ENCODE results near the gene FARS2. TPM values are rescaled to one million over a fixed set of nuclear protein-coding genes. Genes with fewer than 3 reads are reported as not detected.

Gene FARS2
- total and polyA plus RNA-seq, 2 donors (not counting 1 experiment from before 2014, with no cell fraction given) = 11.0 to 18.5 TPM

- H3K4me3 ChIP-seq (replicated peaks in 1 of 4; ENCODE audit: control extremely low read depth in 1 of 4, insufficient read depth in 1 of 4, low read depth in 3 of 4, low read length in 4 of 4) = no peak overlapping the region
- no peaks in the 10 kb centered on the region for H4K20me1 ChIP-seq (ENCODE audit: control insufficient read depth, extremely low read depth, insufficient read depth, low read length)
- H3K79me2 ChIP-seq (ENCODE audit: control insufficient read depth, insufficient read depth, low read length) = no peaks in the 10 kb centered on the region
- H3K4me1 ChIP-seq (ENCODE audit: control insufficient read depth, extremely low read depth, insufficient read depth, low read length) = peaks cover 4% of the 10 kb centered on the region
- no peak overlapping the region for H3K27ac ChIP-seq (ENCODE audit: insufficient read depth, low read length)
- TF ChIP-seq EZH2 (IDR thresholded peaks at IDR 0.05; ENCODE audit: low read length, missing control alignments) (no peak), CTCF (conservative IDR thresholded peaks at IDR 0.05 in 1 of 2, IDR thresholded peaks at IDR 0.05 in 1 of 2; ENCODE audit: low read depth in 1 of 2, low read length in 2 of 2) (no peak)
- no peak overlapping the region for H3K4me2 ChIP-seq (ENCODE audit: extremely low read depth, insufficient read depth, low read length)
- H3K36me3 ChIP-seq (ENCODE audit: control insufficient read depth, insufficient read depth, low read length) = no peaks in the 10 kb centered on the region
- no peak overlapping the region for H2AFZ ChIP-seq (ENCODE audit: low read length)
- DNase-seq (ENCODE audit: low read depth in 2 of 2) = no peak
- H3K9ac ChIP-seq (ENCODE audit: insufficient read depth, low read length) = no peak overlapping the region
- H3K9me3 ChIP-seq (ENCODE audit: control insufficient read depth, insufficient read depth, low read depth, low read length) = no peaks in the 10 kb centered on the region
- H3K27me3 ChIP-seq (ENCODE audit: control insufficient read depth, insufficient read depth, low read length) = no peaks in the 10 kb centered on the region
Observed at GRCh38 chr6:5504078-5504477, 242.8 kb downstream of the FARS2 start.

GRCh38 chr6:5506149-5506548, 244.8 kb downstream of the FARS2 start:
- H4K20me1 ChIP-seq (ENCODE audit: control insufficient read depth, extremely low read depth, insufficient read depth, low read length) = no peaks in the 10 kb centered on the region
- no peaks in the 10 kb centered on the region for H3K27me3 ChIP-seq (ENCODE audit: control insufficient read depth, insufficient read depth, low read length)
- no peak overlapping the region for H3K27ac ChIP-seq (ENCODE audit: insufficient read depth, low read length)
- H3K9ac ChIP-seq (ENCODE audit: insufficient read depth, low read length) = no peak overlapping the region
- H3K4me3 ChIP-seq (replicated peaks in 1 of 4; ENCODE audit: control extremely low read depth in 1 of 4, insufficient read depth in 1 of 4, low read depth in 3 of 4, low read length in 4 of 4) = no peak overlapping the region
- no peak overlapping the region for H3K4me2 ChIP-seq (ENCODE audit: extremely low read depth, insufficient read depth, low read length)
- H3K4me1 ChIP-seq (ENCODE audit: control insufficient read depth, extremely low read depth, insufficient read depth, low read length) = no peaks in the 10 kb centered on the region
- H3K36me3 ChIP-seq (ENCODE audit: control insufficient read depth, insufficient read depth, low read length) = no peaks in the 10 kb centered on the region
- DNase-seq (ENCODE audit: low read depth in 2 of 2) = no peak
- no peaks in the 10 kb centered on the region for H3K79me2 ChIP-seq (ENCODE audit: control insufficient read depth, insufficient read depth, low read length)
- H3K9me3 ChIP-seq (ENCODE audit: control insufficient read depth, insufficient read depth, low read depth, low read length) = no peaks in the 10 kb centered on the region
- no peak overlapping the region for H2AFZ ChIP-seq (ENCODE audit: low read length)
- TF ChIP-seq CTCF (conservative IDR thresholded peaks at IDR 0.05 in 1 of 2, IDR thresholded peaks at IDR 0.05 in 1 of 2; ENCODE audit: low read depth in 1 of 2, low read length in 2 of 2) (no peak), EZH2 (IDR thresholded peaks at IDR 0.05; ENCODE audit: low read length, missing control alignments) (no peak)

- Histone ChIP-seq H3K4me2 (ENCODE audit: extremely low read depth, insufficient read depth, low read length) (no peak overlapping the region), H3K27ac (ENCODE audit: insufficient read depth, low read length) (no peak overlapping the region), H3K27me3 (ENCODE audit: control insufficient read depth, insufficient read depth, low read length) (no peaks in the 10 kb centered on the region), H4K20me1 (ENCODE audit: control insufficient read depth, extremely low read depth, insufficient read depth, low read length) (no peaks in the 10 kb centered on the region), H2AFZ (ENCODE audit: low read length) (no peak overlapping the region), H3K36me3 (ENCODE audit: control insufficient read depth, insufficient read depth, low read length) (no peaks in the 10 kb centered on the region), H3K79me2 (ENCODE audit: control insufficient read depth, insufficient read depth, low read length) (no peaks in the 10 kb centered on the region), H3K9me3 (ENCODE audit: control insufficient read depth, insufficient read depth, low read depth, low read length) (no peaks in the 10 kb centered on the region), H3K9ac (ENCODE audit: insufficient read depth, low read length) (no peak overlapping the region), H3K4me3 (replicated peaks in 1 of 4; ENCODE audit: control extremely low read depth in 1 of 4, insufficient read depth in 1 of 4, low read depth in 3 of 4, low read length in 4 of 4) (no peak overlapping the region), H3K4me1 (ENCODE audit: control insufficient read depth, extremely low read depth, insufficient read depth, low read length) (no peaks in the 10 kb centered on the region)
- no peak for DNase-seq (ENCODE audit: low read depth in 2 of 2)
- TF ChIP-seq CTCF (conservative IDR thresholded peaks at IDR 0.05 in 1 of 2, IDR thresholded peaks at IDR 0.05 in 1 of 2; ENCODE audit: low read depth in 1 of 2, low read length in 2 of 2) (no peak), EZH2 (IDR thresholded peaks at IDR 0.05; ENCODE audit: low read length, missing control alignments) (no peak)
Observed at GRCh38 chr6:5506597-5506996, 245.3 kb downstream of the FARS2 start.

Data from fibroblast of lung (primary cell).